ENCODE data around the gene ZSCAN31. TPM values are rescaled to one million over a fixed set of nuclear protein-coding genes. Genes with fewer than 3 reads are reported as not detected.
"Not testable (repeated sequence)": the region's sequence is repeated elsewhere in the genome, so short reads cannot be mapped to it uniquely, and the experiment has no call there.

The ZSCAN31 gene
- total and polyA plus RNA-seq, 9 of the 15 experiments (the other 6 are each of a cell fraction or from before 2014, with no cell fraction given) = 3.9 to 12.1 (median 7.0) TPM

DNA sequence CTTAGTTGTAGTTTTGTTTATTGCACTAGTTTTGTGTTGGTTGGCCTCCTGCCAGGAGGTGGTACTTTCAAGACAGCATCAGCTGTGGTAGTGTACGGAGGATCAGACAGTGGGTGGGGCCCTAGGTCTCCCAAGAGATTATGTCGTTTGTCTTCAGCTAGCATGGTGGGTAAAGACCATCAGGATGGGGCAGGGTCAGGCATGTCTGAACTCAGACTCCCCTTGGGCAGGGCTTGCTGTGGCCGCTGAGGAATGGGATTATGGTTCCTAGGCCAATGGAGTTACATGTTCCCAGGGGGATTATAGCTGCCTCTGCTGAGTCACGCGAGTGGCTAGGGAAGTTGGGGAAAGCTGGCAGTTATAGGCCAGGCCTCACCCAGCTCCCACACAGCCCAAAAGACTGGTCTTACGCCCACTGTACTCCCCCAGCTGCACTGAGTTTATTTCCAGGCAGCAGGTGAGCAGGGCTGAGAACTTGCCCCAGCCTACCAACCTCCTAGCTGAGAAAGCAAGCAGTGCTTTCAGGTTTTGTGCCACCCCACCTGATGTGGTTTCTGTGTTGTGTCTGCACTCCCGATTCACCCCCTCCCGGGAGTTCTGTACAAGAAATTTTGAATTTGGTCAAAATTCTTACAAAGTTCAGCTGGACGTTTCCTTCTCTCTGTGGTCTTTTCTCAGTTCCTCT lies 24.7 kb downstream of the ZSCAN31 start:
- CTCF ChIA-PET (ENCODE audit: low intra/inter-chr PET ratio) = no interaction called here
- Histone ChIP-seq H3K4me3 (no peak overlapping the region), H3K27ac (ENCODE audit: extremely low read depth, low read depth, low read length) (no peak overlapping the region), H3K4me1 (replicated peaks in 1 of 2; ENCODE audit: control insufficient read depth in 2 of 2, insufficient read depth in 2 of 2, low read length in 2 of 2) (peaks cover 6 to 13% of the 10 kb centered on the region in 2 experiments; a peak in 4 of 5 replicates), H3K4me2 (ENCODE audit: insufficient read depth, low read length) (no peak overlapping the region), H3K36me3 (ENCODE audit: control insufficient read depth, insufficient read depth, low read length) (no peaks in the 10 kb centered on the region), H3K79me2 (ENCODE audit: control insufficient read depth, insufficient read depth, low read length) (no peaks in the 10 kb centered on the region), H3K9me1 (ENCODE audit: control insufficient read depth, insufficient read depth, low read length) (no peaks in the 10 kb centered on the region), H3K9ac (ENCODE audit: insufficient read depth in 1 of 2, low read depth in 2 of 2, low read length in 2 of 2) (0 out of 4 replicates have a peak overlapping the region, but pooled peaks of 1 of the 2 experiments have one; percentile 10), H3K27me3 (ENCODE audit: control insufficient read depth in 2 of 2, insufficient read depth in 2 of 2, low read length in 2 of 2) (no peaks in the 10 kb centered on the region), H4K20me1 (replicated peaks; ENCODE audit: control insufficient read depth, insufficient read depth, low read length) (no peaks in the 10 kb centered on the region), H3K9me3 (replicated peaks; ENCODE audit: control insufficient read depth, insufficient read depth, low read depth, low read length) (no peaks in the 10 kb centered on the region; the same call in 1 of the 2 replicates), H2AFZ (ENCODE audit: low read depth, low read length) (peak overlapping the region; percentile 21; the same call in 1 of the 2 replicates)
- ATAC-seq = peak; percentile 56; the same call in 2 of the 3 replicates
- POLR2A ChIA-PET = interaction anchor here (0.5 to 3.4 kb wide), 4 partner anchors 16 to 166 kb away, joined by 3 to 19 read pairs (median 3); partner anchors contain the start of gene ZSCAN31
- intact Hi-C loops (cut with micrococcal nuclease) (no loop called here), in situ Hi-C loops (cut with MboI) (no loop called here)
- no TSS peak for BruUV-seq (replicated peaks)
- WGBS (ENCODE audit: insufficient coverage, low coverage, missing lambda C conversion rate) = 53% methylated on average over 9 of the region's 9 CpGs
- TF ChIP-seq ZFP36 (IDR thresholded peaks at IDR 0.05; ENCODE audit: low read depth, low read length, partially characterized antibody) (peak; percentile 66), NFIC (IDR thresholded peaks at IDR 0.05) (peak; percentile 90), ZNF586 (CRISPR knock-in tag; conservative IDR thresholded peaks at IDR 0.05) (no peak)
- FAIRE-seq = no peak
- no peak for DNase-seq (ENCODE audit: extremely low read depth in 1 of 4, low spot score in 3 of 4)

DNA sequence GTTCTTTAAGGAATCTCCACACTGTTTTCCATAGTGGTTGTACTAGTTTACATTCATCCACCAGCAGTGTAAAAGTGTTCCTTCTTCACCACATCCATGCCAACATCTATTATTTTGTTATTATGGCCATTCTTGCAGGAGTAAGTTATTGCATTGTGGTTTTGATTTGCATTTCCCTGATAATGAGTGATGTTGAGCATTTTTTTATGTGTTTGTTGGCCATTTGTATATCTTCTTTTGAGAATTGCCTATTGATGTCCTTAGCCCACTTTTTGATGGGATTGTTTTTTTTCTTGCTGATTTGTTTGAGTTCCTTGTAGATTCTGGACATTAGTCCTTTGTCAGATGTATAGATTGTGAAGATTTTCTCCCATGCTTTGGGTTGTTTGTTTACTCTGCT lies 29.6 kb downstream of the ZSCAN31 start:
- CTCF ChIA-PET (ENCODE audit: low intra/inter-chr PET ratio); H3K9me1 ChIP-seq (ENCODE audit: control insufficient read depth, insufficient read depth, low read length); H3K9ac ChIP-seq (ENCODE audit: insufficient read depth in 1 of 2, low read depth in 2 of 2, low read length in 2 of 2); DNase-seq (ENCODE audit: extremely low read depth in 1 of 4, low spot score in 3 of 4); H2AFZ ChIP-seq (ENCODE audit: low read depth, low read length); H3K79me2 ChIP-seq (ENCODE audit: control insufficient read depth, insufficient read depth, low read length); POLR2A ChIA-PET; H3K4me2 ChIP-seq (ENCODE audit: insufficient read depth, low read length); BruUV-seq (replicated peaks); intact Hi-C loops (cut with micrococcal nuclease); H3K4me1 ChIP-seq (replicated peaks in 1 of 2; ENCODE audit: control insufficient read depth in 2 of 2, insufficient read depth in 2 of 2, low read length in 2 of 2); H3K36me3 ChIP-seq (ENCODE audit: control insufficient read depth, insufficient read depth, low read length); FAIRE-seq; H3K27me3 ChIP-seq (ENCODE audit: control insufficient read depth in 2 of 2, insufficient read depth in 2 of 2, low read length in 2 of 2); H4K20me1 ChIP-seq (replicated peaks; ENCODE audit: control insufficient read depth, insufficient read depth, low read length); in situ Hi-C loops (cut with MboI); H3K9me3 ChIP-seq (replicated peaks; ENCODE audit: control insufficient read depth, insufficient read depth, low read depth, low read length); H3K27ac ChIP-seq (ENCODE audit: extremely low read depth, low read depth, low read length); ATAC-seq; H3K4me3 ChIP-seq: not testable (repeated sequence)

Data from K562 (cell line).